K562 (cell line): ENCODE data around the gene SLC26A1. TPM values are rescaled to one million over a fixed set of nuclear protein-coding genes. Genes with fewer than 3 reads are reported as not detected.

Experiments
- ATAC-seq: fragments of 200-7000 bp; cut with Tn5 transposase; 3 replicates; pipeline ENCODE4 v1.9.1; 2020; ENCODE audit warnings: moderate library complexity
- BruUV-seq: library from RNA; stranded (reverse); fragments of 400-500 nt; replicated peaks from 2 replicates; lab custom pipeline; 2021; lab: Mats Ljungman, UMichigan
- CTCF ChIA-PET: fragments of 300-600 bp; formaldehyde crosslinking; extraction: SDS; loops from one replicate; lab custom pipeline; 2021; ENCODE audit warnings: low intra/inter-chr PET ratio; lab: Yijun Ruan, JAX
- POLR2A ChIA-PET: fragments of 300-600, 350-650 bp; sonication (Branson Sonifier 250); formaldehyde crosslinking; extraction: SDS; loops from one replicate; lab custom pipeline; 2021; ENCODE audit warnings: antibody characterized with exemption, inconsistent platforms; lab: Yijun Ruan, JAX
- DNase-seq, 4 experiments: peaks; one replicate each; pipeline versions ENCODE4 v3.0.0 to v3.0.0-alpha.2; 2011 to 2018; ENCODE audit warnings: low spot score in 3 of 4, mixed read lengths in 3 of 4; ENCODE audit errors: extremely low read depth in 1 of 4
- FAIRE-seq: peaks from 2 replicates; lab custom pipeline; 2011; peaks lifted over from hg19 to GRCh38; lab: Jason Lieb, UNC
- H2AFZ ChIP-seq: 2 replicates; pipeline ENCODE4 v1.6.0; 2011; ENCODE audit warnings: low read depth, low read length, control low read depth, inconsistent platforms
- H3K27ac ChIP-seq: fragments of 200-600 bp; 3 replicates; pipeline ENCODE4 v1.8.0; 2011; ENCODE audit warnings: low read depth, mild to moderate bottlenecking, control low read depth, inconsistent platforms, low read length, moderate library complexity, mixed read lengths; ENCODE audit errors: extremely low read depth
- H3K27me3 ChIP-seq, 2 experiments: fragments of 300-600 bp in 1 of 2; 2 replicates in 1 of 2; 3 replicates in 1 of 2; pipeline versions ENCODE4 v1.6.0 to v1.8.0; 2011; ENCODE audit warnings: inconsistent platforms in 2 of 2, low read length in 2 of 2, mild to moderate bottlenecking in 1 of 2, mixed read lengths in 1 of 2, moderate library complexity in 1 of 2; ENCODE audit not compliant: control insufficient read depth in 2 of 2, insufficient read depth in 2 of 2
- H3K36me3 ChIP-seq: fragments of 300-600 bp; 3 replicates; pipeline ENCODE4 v1.8.0; 2011; ENCODE audit warnings: mild to moderate bottlenecking, low read length, inconsistent platforms; ENCODE audit not compliant: control insufficient read depth, insufficient read depth
- H3K4me1 ChIP-seq, 2 experiments: fragments of 200-600 bp in 1 of 2; replicated peaks in 1 of 2; 2 replicates in 1 of 2; 3 replicates in 1 of 2; pipeline versions ENCODE4 v1.5.1 to v1.8.0; 2011; ENCODE audit warnings: inconsistent platforms in 2 of 2, low read length in 2 of 2, mild to moderate bottlenecking in 1 of 2, mixed read lengths in 1 of 2, moderate library complexity in 1 of 2; ENCODE audit not compliant: control insufficient read depth in 2 of 2, insufficient read depth in 2 of 2
- H3K4me2 ChIP-seq: 2 replicates; pipeline ENCODE4 v1.6.1; 2011; ENCODE audit warnings: low read length, control low read depth, inconsistent platforms, mixed read lengths; ENCODE audit not compliant: insufficient read depth
- H3K4me3 ChIP-seq: fragments of 200-600 bp; sonication (generic), shearing (Covaris generic); 2 replicates; pipeline ENCODE4 v1.5.1; 2016; ENCODE audit warnings: control low read depth, inconsistent platforms
- H3K79me2 ChIP-seq: fragments of 200-600 bp; 3 replicates; pipeline ENCODE4 v1.8.0; 2011; ENCODE audit warnings: low read length, inconsistent platforms; ENCODE audit not compliant: control insufficient read depth, insufficient read depth
- H3K9ac ChIP-seq, 2 experiments: 2 replicates each; pipeline versions ENCODE4 v1.6.0 to v1.6.1; 2011; ENCODE audit warnings: low read depth in 2 of 2, low read length in 2 of 2, control low read depth in 1 of 2, inconsistent platforms in 1 of 2, mild to moderate bottlenecking in 1 of 2, mixed read lengths in 1 of 2; ENCODE audit not compliant: insufficient read depth in 1 of 2
- H3K9me1 ChIP-seq: one replicate; pipeline ENCODE4 v1.6.0; 2011; ENCODE audit warnings: inconsistent platforms, mild to moderate bottlenecking, low read length, moderate library complexity; ENCODE audit not compliant: control insufficient read depth, insufficient read depth
- H3K9me3 ChIP-seq: replicated peaks from 2 replicates; pipeline ENCODE4 v1.5.1; 2011; ENCODE audit warnings: low read depth, low read length, inconsistent platforms; ENCODE audit not compliant: control insufficient read depth, insufficient read depth
- H4K20me1 ChIP-seq: replicated peaks from 2 replicates; pipeline ENCODE4 v1.6.1; 2011; ENCODE audit warnings: low read length, inconsistent platforms, mixed read lengths; ENCODE audit not compliant: control insufficient read depth, insufficient read depth
- ARNT ChIP-seq, 2 experiments: fragments of 450-650 bp; IDR thresholded peaks; 2 replicates each; pipeline ENCODE4 v1.6.1; 2016; ENCODE audit warnings: mild to moderate bottlenecking in 1 of 2
- ERF ChIP-seq: fragments of 450-650 bp; formaldehyde crosslinking; IDR thresholded peaks from 2 replicates; pipeline ENCODE4 v1.4.0; 2020; ENCODE audit warnings: mild to moderate bottlenecking, mixed read lengths
- NEUROD1 ChIP-seq: fragments of 150-350 bp; IDR thresholded peaks from 2 replicates; pipeline ENCODE4 v1.6.1; 2014; ENCODE audit warnings: borderline replicate concordance, low read length, low read depth; ENCODE audit not compliant: partially characterized antibody
- NR1H2 ChIP-seq: sonication (generic); formaldehyde crosslinking; IDR thresholded peaks from 2 replicates; pipeline ENCODE4 v1.4.0; 2020; ENCODE audit warnings: mild to moderate bottlenecking, missing genetic modification reagents
- PKNOX1 ChIP-seq: fragments of 450-650 bp; IDR thresholded peaks from 2 replicates; pipeline ENCODE4 v1.6.1; 2016
- POLR2AphosphoS5 ChIP-seq: IDR thresholded peaks from 2 replicates; pipeline ENCODE4 v1.6.1; 2011; ENCODE audit warnings: mild to moderate bottlenecking, low read depth, low read length, moderate library complexity; ENCODE audit not compliant: control insufficient read depth, insufficient read depth
- POU5F1 ChIP-seq: fragments of 150-350 bp; IDR thresholded peaks from 2 replicates; pipeline ENCODE4 v1.6.1; 2014; ENCODE audit warnings: borderline replicate concordance, low read length, low read depth, mild to moderate bottlenecking; ENCODE audit not compliant: partially characterized antibody
- PTBP1 ChIP-seq: fragments of 200-400 bp; formaldehyde crosslinking; IDR thresholded peaks from 2 replicates; pipeline ENCODE4 v1.6.1; 2017; ENCODE audit warnings: low read depth, low read length
- SMARCA4 ChIP-seq: fragments of 450-650 bp; IDR thresholded peaks from 2 replicates; pipeline ENCODE4 v1.6.1; 2016
- STAG1 ChIP-seq: sonication (generic); formaldehyde crosslinking; IDR thresholded peaks from 2 replicates; pipeline ENCODE4 v1.5.0; 2020; ENCODE audit warnings: missing genetic modification reagents, borderline replicate concordance
- ZBTB1 ChIP-seq: sonication (generic); formaldehyde crosslinking; IDR thresholded peaks from 2 replicates; pipeline ENCODE4 v1.8.1; 2023; ENCODE audit warnings: missing genetic modification reagents, low read depth, mild to moderate bottlenecking, borderline replicate concordance
- ZBTB11 ChIP-seq, 3 experiments: fragments of 200-800 bp in 1 of 3; fragments of 250-450 bp in 1 of 3; fragments of 450-650 bp in 1 of 3; sonication (Bioruptor Pico) in 1 of 3; sonication (Bioruptor generic) in 1 of 3; formaldehyde crosslinking in 1 of 3; IDR thresholded peaks; 2 replicates each; pipeline versions ENCODE4 v1.6.1 to v1.8.0; 2016 to 2022; ENCODE audit warnings: mild to moderate bottlenecking in 2 of 3, missing genetic modification characterization in 2 of 3, missing compliant biosample characterization in 1 of 3, moderate library complexity in 1 of 3
- ZBTB2 ChIP-seq: fragments of 450-650 bp; IDR thresholded peaks from 2 replicates; pipeline ENCODE4 v1.6.1; 2016; ENCODE audit warnings: antibody characterized with exemption
- ZNF445 ChIP-seq: fragments of 250-450 bp; sonication (Bioruptor Pico); IDR thresholded peaks from 2 replicates; pipeline ENCODE4 v1.4.0; 2020; ENCODE audit warnings: low read depth, mild to moderate bottlenecking, moderate library complexity
- WGBS: fragments of 100-300 bp; shearing (Covaris generic); methylation state at CpG from one replicate; pipeline ENCODE4 v1.1.6; 2016; ENCODE audit warnings: low coverage, mixed read lengths; ENCODE audit not compliant: insufficient coverage; ENCODE audit errors: missing lambda C conversion rate; 5-methylcytosine and 5-hydroxymethylcytosine counted together
- in situ Hi-C: fragments of 300-500 bp; cut with MboI; formaldehyde crosslinking; loops from 4 replicates; pipeline ENCODE4 v1.15.0; 2018; ENCODE audit warnings: inconsistent platforms, mixed read lengths
- intact Hi-C: fragments of 100-400 bp; cut with micrococcal nuclease; formaldehyde crosslinking; loops from 2 replicates; pipeline ENCODE4 v1.14.2; 2022
- polyA plus RNA-seq, 8 experiments: library from polyadenylated mRNA; depleted of rRNA in 4 of 8; stranded (reverse) in 5 of 8; unstranded in 3 of 8; fragments of >200 nt; fragmentation: Nextera tagmentation in 2 of 8; fragmentation: Illumina TruSeq in 1 of 8; extraction: Ambion mirVana in 2 of 8; extraction: Trizol in 1 of 8; gene quantifications; 2 replicates each; pipeline versions ENCODE4 v1.2.1 to v1.2.3, GENCODE V29; 2011 to 2014; ENCODE audit warnings: inconsistent platforms in 1 of 8, missing spikeins in 1 of 8
- total RNA-seq, 7 experiments: library from RNA; depleted of rRNA in 6 of 7; stranded (reverse); fragments of >200 nt in 6 of 7; fragmentation: Illumina TruSeq in 2 of 7; extraction: Trizol in 2 of 7; gene quantifications; 2 replicates each; pipeline versions ENCODE4 v1.2.1 to v1.2.3, GENCODE V29; 2011 to 2021; ENCODE audit warnings: low replicate concordance in 1 of 7

The SLC26A1 gene
- total and polyA plus RNA-seq, 9 of the 15 experiments (the other 6 are each of a cell fraction or from before 2014, with no cell fraction given) = 0.11 to 4.2 (median 0.95) TPM

GRCh38 chr4:964346-965025, 28.7 kb downstream of the SLC26A1 start:
- CTCF ChIA-PET = no interaction called here
- peaks cover 0 to 45% of the 10 kb centered on the region in 2 experiments; a peak in 2 of 5 replicates for H3K4me1 ChIP-seq
- no peaks in the 10 kb centered on the region for H3K9me1 ChIP-seq
- 87% methylated on average over 13 of the region's 23 CpGs for WGBS
- FAIRE-seq (no peak), ATAC-seq (no peak), DNase-seq (no peak)
- POLR2A ChIA-PET = no interaction called here
- no peak overlapping the region for H3K27ac ChIP-seq
- no peak overlapping the region for H2AFZ ChIP-seq
- peaks cover 23% of the 10 kb centered on the region; the same call in 1 of the 3 replicates for H3K36me3 ChIP-seq
- H3K4me3 ChIP-seq = no peak overlapping the region
- no peaks in the 10 kb centered on the region for H3K27me3 ChIP-seq
- no TSS peak for BruUV-seq
- no peaks in the 10 kb centered on the region for H3K79me2 ChIP-seq
- in situ Hi-C loops (no loop called here), intact Hi-C loops (no loop called here)
- no peaks in the 10 kb centered on the region for H3K9me3 ChIP-seq
- peak overlapping the region in 1 of 2 experiments; percentile 50; a peak in 1 of 4 replicates for H3K9ac ChIP-seq
- no peak overlapping the region for H3K4me2 ChIP-seq
- no peaks in the 10 kb centered on the region for H4K20me1 ChIP-seq
- TF ChIP-seq POU5F1 (no peak), SMARCA4 (no peak), PKNOX1 (no peak), ZNF445 (no peak), POLR2AphosphoS5 (no peak), ZBTB11 (CRISPR knock-in tag; IDR thresholded peaks at IDR 0.05) (no peak), NEUROD1 (no peak), STAG1 (no peak), PTBP1 (no peak), ERF (CRISPR knock-in tag) (no peak), NR1H2 (CRISPR knock-in tag) (no peak), ZBTB2 (no peak), ARNT (IDR thresholded peaks at IDR 0.05) (no peak), ZBTB1 (no peak)
